T-cell (primary cell): Measurements from ENCODE around the gene RAB22A. TPM values are rescaled to one million over a fixed set of nuclear protein-coding genes. Genes with fewer than 3 reads are reported as not detected.

Source experiments
- ATAC-seq, 4 experiments: fragments of 200-7000 bp in 3 of 4; fragments of 150-1000 bp in 1 of 4; cut with Tn5 transposase; replicated peaks in 1 of 4; 1 replicate in 3 of 4; 2 replicates in 1 of 4; pipeline ENCODE4 v1.10.0; 2021; ENCODE audit warnings: moderate library complexity in 3 of 4, mild to moderate bottlenecking in 2 of 4, moderate number of reproducible peaks in 1 of 4
- CTCF ChIA-PET, 2 donors: fragments of 300-600 bp; sonication (Branson Sonifier 250); formaldehyde crosslinking; loops; one replicate each; lab custom pipeline; 2022; ENCODE audit warnings: antibody characterized with exemption in 2 of 2; lab: Charles Lee
- POLR2A ChIA-PET, 2 donors: fragments of 300-600 bp; sonication (Branson Sonifier 250); formaldehyde crosslinking; loops; one replicate each; lab custom pipeline; 2022; ENCODE audit warnings: antibody characterized with exemption in 2 of 2; lab: Charles Lee
- DNase-seq, 35 experiments: peaks; one replicate each; pipeline versions ENCODE4 v3.0.0 to v3.0.0-alpha.2; 2013 to 2023
- H3K27ac ChIP-seq: one replicate; pipeline ENCODE4 v1.5.1; 2013; ENCODE audit warnings: low read length
- H3K27me3 ChIP-seq, 2 experiments: replicated peaks in 1 of 2; 1 replicate in 1 of 2; 2 replicates in 1 of 2; pipeline versions ENCODE4 v1.6.1 to v1.7.0; 2013; ENCODE audit warnings: low read length in 1 of 2, mixed read lengths in 1 of 2; ENCODE audit not compliant: control insufficient read depth in 2 of 2, insufficient read depth in 2 of 2; ENCODE audit errors: extremely low read depth in 1 of 2
- H3K36me3 ChIP-seq, 2 donors: 1 replicate in 1 of 2; 2 replicates in 1 of 2; pipeline versions ENCODE4 v1.6.1 to v1.7.0; 2013; ENCODE audit warnings: low read length in 1 of 2; ENCODE audit not compliant: control insufficient read depth in 2 of 2, insufficient read depth in 1 of 2; ENCODE audit errors: extremely low read depth in 1 of 2
- H3K4me1 ChIP-seq, 2 experiments: 1 replicate in 1 of 2; 2 replicates in 1 of 2; pipeline versions ENCODE4 v1.6.1 to v1.7.0; 2013; ENCODE audit warnings: low read length in 2 of 2, mixed read lengths in 1 of 2; ENCODE audit not compliant: insufficient read depth in 2 of 2, control insufficient read depth in 1 of 2; ENCODE audit errors: extremely low read depth in 1 of 2
- H3K4me3 ChIP-seq, 2 donors: 1 replicate in 1 of 2; 2 replicates in 1 of 2; pipeline versions ENCODE4 v1.5.1 to v1.7.0; 2013; ENCODE audit warnings: mild to moderate bottlenecking in 2 of 2, low read length in 1 of 2, moderate library complexity in 1 of 2; ENCODE audit not compliant: control insufficient read depth in 1 of 2; ENCODE audit errors: extremely low read depth in 1 of 2
- H3K9me3 ChIP-seq: 2 replicates; pipeline ENCODE4 v1.7.0; 2013
- H3K27ac Mint-ChIP-seq, 2 donors: one replicate each; pipeline ENCODE4 v1.8.0; 2020 to 2021; ENCODE audit warnings: mild to moderate bottlenecking in 2 of 2, mixed read lengths in 2 of 2
- H3K27me3 Mint-ChIP-seq, 2 donors: one replicate each; pipeline ENCODE4 v1.8.0; 2021 to 2022; ENCODE audit warnings: mixed read lengths in 2 of 2
- H3K36me3 Mint-ChIP-seq: one replicate; pipeline ENCODE4 v1.8.0; 2021; ENCODE audit warnings: mixed read lengths
- H3K4me1 Mint-ChIP-seq, 3 donors: one replicate each; pipeline ENCODE4 v1.8.0; 2020 to 2022; ENCODE audit warnings: mixed read lengths in 3 of 3, mild to moderate bottlenecking in 1 of 3
- H3K4me3 Mint-ChIP-seq, 3 donors: one replicate each; pipeline ENCODE4 v1.8.0; 2020 to 2022; ENCODE audit warnings: mild to moderate bottlenecking in 3 of 3, mixed read lengths in 3 of 3, moderate library complexity in 3 of 3
- H3K9me3 Mint-ChIP-seq, 3 donors: one replicate each; pipeline ENCODE4 v1.8.0; 2020 to 2022; ENCODE audit warnings: mixed read lengths in 3 of 3
- WGBS: methylation state at CpG from one replicate; pipeline ENCODE4 v1.1.5; 2013; ENCODE audit warnings: missing lambda C conversion rate; ENCODE audit not compliant: insufficient coverage; 5-methylcytosine and 5-hydroxymethylcytosine counted together
- total RNA-seq, 35 experiments: library from RNA in 6 of 35; stranded (reverse) in 6 of 35; fragments of 120-200 nt in 1 of 35; gene quantifications; one replicate each; pipeline versions ENCODE4 v1.2.1 to v1.2.4 and lab custom pipeline; 2013 to 2026

Gene RAB22A
- total RNA-seq, 5 donors from 2014 or later (not counting 1 experiment from before 2014, with no cell fraction given) = 15.3 to 23.0 (median 20.4) TPM

GRCh38 chr20:58402305-58402704 lies 92.8 kb downstream of the RAB22A start:
- CTCF ChIA-PET = no interaction called here
- 94% methylated on average over 2 of the region's 5 CpGs for WGBS
- Mint-ChIP-seq H3K9me3 (no peaks in the 10 kb centered on the region), H3K4me1 (peaks cover 15 to 42% (median 35%) of the 10 kb centered on the region in 3 donors), H3K27ac (no peak overlapping the region), H3K27me3 (no peaks in the 10 kb centered on the region), H3K4me3 (no peak overlapping the region), H3K36me3 (peaks cover 6% of the 10 kb centered on the region)
- Histone ChIP-seq H3K4me3 (no peak overlapping the region), H3K9me3 (no peaks in the 10 kb centered on the region), H3K27ac (no peak overlapping the region), H3K4me1 (peaks cover 9 to 29% of the 10 kb centered on the region in 2 experiments), H3K27me3 (no peaks in the 10 kb centered on the region), H3K36me3 (peaks cover 0 to 2% of the 10 kb centered on the region in 2 donors)
- ATAC-seq = no peak
- no peak for DNase-seq
- POLR2A ChIA-PET = interaction anchor here (0.5 to 0.6 kb wide), 2 partner anchors 11 to 166 kb away, joined by 3 read pairs; no protein-coding TSS in a partner anchor

GRCh38 chr20:58402827-58403226 lies 93.3 kb downstream of the RAB22A start:
- ChIA-PET CTCF (no interaction called here), POLR2A (interaction anchor here in 1 of 2 donors (0.5 kb wide), 1 partner anchor 11 kb away, joined by 3 read pairs; no protein-coding TSS in a partner anchor)
- Mint-ChIP-seq H3K36me3 (peaks cover 6% of the 10 kb centered on the region), H3K27ac (no peak overlapping the region), H3K9me3 (no peaks in the 10 kb centered on the region), H3K4me1 (peaks cover 19 to 42% (median 34%) of the 10 kb centered on the region in 3 donors), H3K27me3 (no peaks in the 10 kb centered on the region), H3K4me3 (no peak overlapping the region)
- ATAC-seq = no peak
- Histone ChIP-seq H3K9me3 (no peaks in the 10 kb centered on the region), H3K36me3 (peaks cover 0 to 2% of the 10 kb centered on the region in 2 donors), H3K27ac (no peak overlapping the region), H3K4me3 (no peak overlapping the region), H3K4me1 (peaks cover 12 to 30% of the 10 kb centered on the region in 2 experiments), H3K27me3 (no peaks in the 10 kb centered on the region)
- WGBS = no CpG with 5 or more reads among the region's 5 CpGs
- DNase-seq = no peak

- WGBS = 88% methylated on average over 3 of the region's 3 CpGs
- POLR2A ChIA-PET = interaction anchor here in 1 of 2 donors (0.6 kb wide), 1 partner anchor 16 kb away, joined by 5 read pairs; no protein-coding TSS in a partner anchor
- ATAC-seq = no peak
These were observed 93.8 kb downstream of the RAB22A start for GRCh38 chr20:58403272-58403671.

GRCh38 chr20:58405504-58406291 lies 96.2 kb downstream of the RAB22A start:
- Mint-ChIP-seq H3K27ac (no peak overlapping the region), H3K4me3 (no peak overlapping the region), H3K9me3 (no peaks in the 10 kb centered on the region), H3K4me1 (peaks cover 30 to 41% (median 30%) of the 10 kb centered on the region in 3 donors), H3K36me3 (peaks cover under 1% of the 10 kb centered on the region), H3K27me3 (no peaks in the 10 kb centered on the region)
- ATAC-seq (no peak), DNase-seq (no peak)
- H3K4me3 ChIP-seq = no peak overlapping the region
- CTCF ChIA-PET = interaction anchor here in 1 of 2 donors (0.6 kb wide), 1 partner anchor 117 kb away, joined by 4 read pairs; no protein-coding TSS in a partner anchor
- H3K27me3 ChIP-seq = no peaks in the 10 kb centered on the region
- peaks cover 0 to 2% of the 10 kb centered on the region in 2 donors for H3K36me3 ChIP-seq
- H3K4me1 ChIP-seq = peaks cover 20 to 28% of the 10 kb centered on the region in 2 experiments
- POLR2A ChIA-PET = interaction anchor here (0.6 to 1.6 kb wide), 6 partner anchors 10 to 646 kb away, joined by 3 to 10 read pairs (median 4); no protein-coding TSS in a partner anchor
- 100% methylated on average over 2 of the region's 11 CpGs for WGBS
- no peaks in the 10 kb centered on the region for H3K9me3 ChIP-seq
- H3K27ac ChIP-seq = peak overlapping the region; percentile 17

More at GRCh38 chr20:58403272-58403671, 93.8 kb downstream of the RAB22A start:
- Histone ChIP-seq H3K4me3 (no peak overlapping the region), H3K4me1 (peaks cover 17 to 32% of the 10 kb centered on the region in 2 experiments), H3K27me3 (no peaks in the 10 kb centered on the region), H3K27ac (no peak overlapping the region), H3K9me3 (no peaks in the 10 kb centered on the region), H3K36me3 (peaks cover 0 to 2% of the 10 kb centered on the region in 2 donors)
- H3K4me1 Mint-ChIP-seq = peaks cover 19 to 42% (median 34%) of the 10 kb centered on the region in 3 donors
- no peaks in the 10 kb centered on the region for H3K9me3 Mint-ChIP-seq
- no peak overlapping the region for H3K27ac Mint-ChIP-seq
- no peaks in the 10 kb centered on the region for H3K27me3 Mint-ChIP-seq
- no peak overlapping the region for H3K4me3 Mint-ChIP-seq
- H3K36me3 Mint-ChIP-seq = peaks cover 2% of the 10 kb centered on the region
- DNase-seq = no peak
- CTCF ChIA-PET = no interaction called here

GRCh38 chr20:58406422-58407001 lies 97.0 kb downstream of the RAB22A start:
- POLR2A ChIA-PET = interaction anchor here in 1 of 2 donors (0.6 kb wide), 1 partner anchor 15 kb away, joined by 6 read pairs; no protein-coding TSS in a partner anchor

More at GRCh38 chr20:58406422-58407001, 97.0 kb downstream of the RAB22A start:
- H3K36me3 Mint-ChIP-seq = peaks cover 4% of the 10 kb centered on the region
- ATAC-seq (no peak), DNase-seq (no peak)
- peak overlapping the region; percentile 55 for H3K27ac ChIP-seq
- H3K9me3 ChIP-seq = no peaks in the 10 kb centered on the region
- H3K4me1 Mint-ChIP-seq = peaks cover 32 to 43% (median 33%) of the 10 kb centered on the region in 3 donors
- peaks cover 17 to 28% of the 10 kb centered on the region in 2 experiments for H3K4me1 ChIP-seq
- H3K4me3 ChIP-seq = no peak overlapping the region
- H3K4me3 Mint-ChIP-seq = no peak overlapping the region
- no CpG with 5 or more reads among the region's 4 CpGs for WGBS
- no peaks in the 10 kb centered on the region for H3K27me3 ChIP-seq
- H3K9me3 Mint-ChIP-seq = no peaks in the 10 kb centered on the region
- H3K27me3 Mint-ChIP-seq = no peaks in the 10 kb centered on the region
- H3K27ac Mint-ChIP-seq = peak overlapping the region; percentile 68 to 72
- CTCF ChIA-PET = interaction anchor here in 1 of 2 donors (1.9 kb wide), 1 partner anchor 17 kb away, joined by 5 read pairs; the partner anchor contains the start of gene VAPB
- H3K36me3 ChIP-seq = peaks cover 0 to 2% of the 10 kb centered on the region in 2 donors
